ENCODE results near the gene ASB3. TPM values are rescaled to one million over a fixed set of nuclear protein-coding genes. Genes with fewer than 3 reads are reported as not detected.
"Not testable (repeated sequence)": the region's sequence is repeated elsewhere in the genome, so short reads cannot be mapped to it uniquely, and the experiment has no call there.

Gene ASB3
- 10 to 100 TPM in 1 of 4 donors, 1 to 10 TPM in 3; 7.0 to 14.7 (median 8.6) TPM for total RNA-seq

- Histone ChIP-seq H3K27me3 (no peaks in the 10 kb centered on the region), H3K27ac (peak within 1 kb of the TSS; percentile 80 to 90 (median 86)), H3K9me3 (no peaks in the 10 kb centered on the region), H3K36me3 (peaks cover 0 to 2% (median 0%) of the 10 kb centered on the region in 3 donors), H3K4me1 (peaks cover 6 to 55% (median 25%) of the 10 kb centered on the region in 3 donors), H3K4me3 (peak within 1 kb of the TSS; percentile 68 to 98 (median 82))
- TF ChIP-seq, protein P1, sequence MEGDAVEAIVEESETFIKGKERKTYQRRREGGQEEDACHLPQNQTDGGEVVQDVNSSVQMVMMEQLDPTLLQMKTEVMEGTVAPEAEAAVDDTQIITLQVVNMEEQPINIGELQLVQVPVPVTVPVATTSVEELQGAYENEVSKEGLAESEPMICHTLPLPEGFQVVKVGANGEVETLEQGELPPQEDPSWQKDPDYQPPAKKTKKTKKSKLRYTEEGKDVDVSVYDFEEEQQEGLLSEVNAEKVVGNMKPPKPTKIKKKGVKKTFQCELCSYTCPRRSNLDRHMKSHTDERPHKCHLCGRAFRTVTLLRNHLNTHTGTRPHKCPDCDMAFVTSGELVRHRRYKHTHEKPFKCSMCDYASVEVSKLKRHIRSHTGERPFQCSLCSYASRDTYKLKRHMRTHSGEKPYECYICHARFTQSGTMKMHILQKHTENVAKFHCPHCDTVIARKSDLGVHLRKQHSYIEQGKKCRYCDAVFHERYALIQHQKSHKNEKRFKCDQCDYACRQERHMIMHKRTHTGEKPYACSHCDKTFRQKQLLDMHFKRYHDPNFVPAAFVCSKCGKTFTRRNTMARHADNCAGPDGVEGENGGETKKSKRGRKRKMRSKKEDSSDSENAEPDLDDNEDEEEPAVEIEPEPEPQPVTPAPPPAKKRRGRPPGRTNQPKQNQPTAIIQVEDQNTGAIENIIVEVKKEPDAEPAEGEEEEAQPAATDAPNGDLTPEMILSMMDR (IDR thresholded peaks at IDR 0.05) = no peak
- peak in 2 of 4 donors; percentile 43 to 61 for TF ChIP-seq POLR2A (IDR thresholded peaks at IDR 0.05)
- WGBS, 2 donors = 0% methylated on average over 23 to 25 of the region's 77 CpGs
- intact Hi-C loops (cut with DNase I) = no loop called here
- DNase-seq = peak; percentile 41
Measured at GRCh38 chr2:53786705-53787613, at the start of gene ASB3, which contains the start of gene ERLEC1. TSS of gene ASB3 (minus strand) at chr2:53786953. CDS start at chr2:53765572, 21,381 bp downstream. TSS of gene ERLEC1 (plus strand) at chr2:53787044. CDS start at chr2:53787211, 167 bp downstream.

DNA sequence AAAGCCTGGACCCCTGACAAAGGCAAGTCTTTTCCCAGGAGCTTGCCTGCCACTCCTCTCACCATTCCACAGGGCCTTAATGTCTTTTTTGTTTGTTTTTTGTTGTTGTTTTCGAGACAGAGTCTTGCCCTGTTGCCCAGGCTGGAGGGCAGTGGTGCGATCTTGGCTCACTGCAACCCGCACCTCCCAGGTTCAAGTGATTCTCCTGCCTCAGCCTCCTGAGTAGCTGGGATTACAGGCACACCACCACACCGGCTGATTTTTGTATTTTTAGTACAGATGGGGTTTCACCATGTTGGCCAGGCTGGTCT is 43.2 kb upstream of the ASB3 start:
- H3K4me3 ChIP-seq; H3K27me3 ChIP-seq; H3K27ac ChIP-seq; DNase-seq; H3K9me3 ChIP-seq; H3K36me3 ChIP-seq; intact Hi-C loops (cut with DNase I): not testable (repeated sequence)
- 81 to 97% methylated on average over 4 of the region's 4 CpGs for WGBS, 2 donors
- H3K4me1 ChIP-seq = peaks cover 0 to 28% (median 11%) of the 10 kb centered on the region in 3 donors

DNA sequence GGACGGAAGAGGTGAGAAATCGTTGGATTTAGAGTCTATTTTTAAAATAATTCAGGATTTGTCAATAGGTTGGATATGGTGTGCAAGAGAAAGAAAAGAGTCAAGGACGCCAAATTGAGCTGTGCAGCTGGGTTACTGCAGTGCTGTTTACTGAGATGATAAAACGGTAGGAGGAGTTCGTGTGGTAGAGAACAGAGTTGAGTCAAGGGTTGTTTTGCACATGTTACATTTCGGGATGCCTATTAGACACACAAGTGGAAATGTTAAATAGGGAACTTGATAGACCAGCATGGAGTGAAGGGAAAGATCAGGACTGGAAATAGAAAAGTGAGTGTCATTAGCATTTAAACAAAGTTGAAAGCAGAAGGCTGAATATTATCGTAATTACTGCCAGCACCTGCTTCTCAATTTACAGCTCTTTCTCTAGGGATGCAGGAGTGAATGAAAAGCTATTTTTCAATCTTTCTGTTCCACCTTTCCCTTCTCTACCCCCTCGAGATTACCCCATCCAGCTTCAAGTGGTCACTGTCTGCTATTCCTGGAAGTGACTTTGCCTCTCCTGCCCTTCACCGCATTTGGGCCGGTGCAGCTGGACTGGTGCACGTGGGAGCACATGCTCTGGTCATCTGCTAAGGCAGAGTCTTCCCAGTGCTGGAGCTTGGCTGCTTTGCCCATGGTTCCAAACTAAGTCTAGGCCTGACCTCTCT is 42.7 kb upstream of the ASB3 start:
- H3K4me1 ChIP-seq = peaks cover 0 to 28% (median 11%) of the 10 kb centered on the region in 3 donors
- H3K36me3 ChIP-seq = peaks cover 0 to 8% (median 0%) of the 10 kb centered on the region in 3 donors
- H3K4me3 ChIP-seq = no peak overlapping the region
- no peak overlapping the region for H3K27ac ChIP-seq
- no peaks in the 10 kb centered on the region for H3K27me3 ChIP-seq
- intact Hi-C loops (cut with DNase I) = no loop called here
- no peak for DNase-seq
- WGBS, 2 donors = 82 to 85% methylated on average over 11 of the region's 11 CpGs
- no peaks in the 10 kb centered on the region for H3K9me3 ChIP-seq
- TF ChIP-seq, protein P1 (IDR thresholded peaks at IDR 0.05) = no peak
- no peak for TF ChIP-seq POLR2A (IDR thresholded peaks at IDR 0.05)

DNA sequence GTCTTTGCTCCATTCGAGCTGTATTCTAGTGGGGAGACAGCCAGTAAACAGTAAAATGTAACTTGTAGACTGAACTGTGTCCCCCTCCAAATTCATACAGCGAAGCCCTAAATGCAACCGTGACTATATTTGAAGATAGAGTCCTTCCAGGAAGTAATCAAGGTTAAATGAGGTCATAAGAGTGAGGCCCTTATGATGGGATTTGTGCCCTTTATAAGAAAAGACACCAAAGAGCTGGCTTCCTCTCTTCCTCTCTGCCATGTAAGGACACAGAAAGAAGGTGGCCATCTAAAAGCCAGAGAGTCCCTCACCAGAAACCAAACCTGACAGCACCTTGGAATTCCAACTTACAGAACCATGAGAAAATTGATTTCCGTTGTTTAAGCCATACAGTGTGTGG is 41.6 kb upstream of the ASB3 start:
- TF ChIP-seq, protein P1 (IDR thresholded peaks at IDR 0.05) = no peak
- no peak for TF ChIP-seq POLR2A (IDR thresholded peaks at IDR 0.05)
- Histone ChIP-seq H3K27ac (peak overlapping the region in 1 of 4 donors; percentile 72), H3K9me3 (no peaks in the 10 kb centered on the region), H3K4me1 (peaks cover 0 to 28% (median 11%) of the 10 kb centered on the region in 3 donors), H3K36me3 (peaks cover 0 to 8% (median 0%) of the 10 kb centered on the region in 3 donors), H3K4me3 (no peak overlapping the region), H3K27me3 (no peaks in the 10 kb centered on the region)
- DNase-seq = no peak
- intact Hi-C loops (cut with DNase I) = no loop called here
- WGBS, 2 donors = 86 to 100% methylated on average over 4 of the region's 4 CpGs

DNA sequence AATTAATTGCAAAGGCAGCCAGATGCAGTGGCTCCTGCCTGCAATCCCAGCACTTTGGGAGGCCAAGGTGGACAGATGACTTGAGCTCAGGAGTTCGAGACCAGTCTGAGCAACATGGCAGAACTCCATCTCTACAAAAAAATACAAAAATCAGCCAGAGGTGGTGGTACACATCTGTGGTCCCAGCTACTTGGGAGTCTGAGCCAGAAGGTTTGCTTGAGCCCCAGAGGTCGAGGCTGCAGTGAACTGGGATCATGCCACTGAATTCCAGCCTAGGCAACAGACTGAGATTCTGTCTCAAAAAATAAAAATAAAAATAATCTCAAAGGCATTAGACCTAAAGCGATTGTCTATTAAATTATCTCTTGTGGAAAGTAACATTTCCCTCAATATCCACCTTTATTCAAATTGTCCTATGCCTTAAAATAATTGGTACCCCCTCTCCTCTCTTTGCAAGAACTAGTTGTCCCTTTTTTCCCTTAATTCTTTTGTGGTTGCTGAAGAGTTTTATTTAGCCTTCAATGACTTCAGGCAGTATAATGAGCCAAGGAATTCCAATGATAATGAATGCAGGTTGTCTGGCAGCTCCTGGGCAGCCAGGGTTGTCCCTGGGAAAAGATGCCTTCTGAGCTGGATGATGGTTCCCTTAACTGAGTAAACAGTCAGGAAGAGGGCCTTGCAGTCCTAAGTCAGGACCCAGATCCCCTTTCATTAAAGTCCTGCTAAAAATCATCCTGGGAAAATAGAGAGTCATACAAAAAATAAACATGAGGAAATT is 40.8 kb upstream of the ASB3 start:
- Histone ChIP-seq H3K9me3 (no peaks in the 10 kb centered on the region), H3K36me3 (peaks cover 0 to 8% (median 0%) of the 10 kb centered on the region in 3 donors), H3K4me1 (peaks cover 0 to 28% (median 11%) of the 10 kb centered on the region in 3 donors), H3K4me3 (no peak overlapping the region), H3K27ac (peak overlapping the region in 3 of 4 donors; percentile 55 to 72 (median 68)), H3K27me3 (no peaks in the 10 kb centered on the region)
- WGBS, 2 donors = 81 to 87% methylated on average over 3 of the region's 3 CpGs
- intact Hi-C loops (cut with DNase I) = no loop called here
- TF ChIP-seq, protein P1 (IDR thresholded peaks at IDR 0.05) = no peak
- no peak for TF ChIP-seq POLR2A (IDR thresholded peaks at IDR 0.05)
- no peak for DNase-seq
